Muscle of leg (tissue), 11 donors: ENCODE data around the gene RBPJ. TPM values are rescaled to one million over a fixed set of nuclear protein-coding genes. Genes with fewer than 3 reads are reported as not detected.
A peak's percentile ranks its signal among the peaks of the same experiment; 100 is the strongest.

Experiments used
- DNase-seq: peaks from one replicate; pipeline ENCODE4 v3.0.0; 2013
- H3K27ac ChIP-seq: one replicate; pipeline ENCODE4 v1.5.1; 2013; ENCODE audit warnings: mild to moderate bottlenecking, low read length, control low read depth
- H3K27me3 ChIP-seq: one replicate; pipeline ENCODE4 v1.6.1; 2013; ENCODE audit warnings: low read length; ENCODE audit not compliant: control insufficient read depth, insufficient read depth
- H3K36me3 ChIP-seq: one replicate; pipeline ENCODE4 v1.6.1; 2013; ENCODE audit warnings: low read length; ENCODE audit not compliant: control insufficient read depth, insufficient read depth
- H3K4me1 ChIP-seq: one replicate; pipeline ENCODE4 v1.6.1; 2013; ENCODE audit warnings: low read length; ENCODE audit not compliant: control insufficient read depth, insufficient read depth
- H3K4me3 ChIP-seq: one replicate; pipeline ENCODE4 v1.5.1; 2013; ENCODE audit warnings: low read length, control low read depth
- H3K9me3 ChIP-seq: replicated peaks from 2 replicates; pipeline ENCODE4 v1.6.1; 2013; ENCODE audit warnings: low read depth, low read length; ENCODE audit not compliant: control insufficient read depth
- WGBS: methylation state at CpG from one replicate; pipeline ENCODE4 v1.1.5; 2013; ENCODE audit warnings: missing lambda C conversion rate; ENCODE audit not compliant: insufficient coverage; 5-methylcytosine and 5-hydroxymethylcytosine counted together
- polyA plus RNA-seq, 8 donors: library from polyadenylated mRNA; unstranded; fragments of 120-200 nt; gene quantifications; one replicate each; pipeline versions ENCODE4 v1.2.1 to v1.2.3, GENCODE V29; 2013; ENCODE audit warnings: inconsistent platforms in 1 of 8, low replicate concordance in 1 of 8; ENCODE audit not compliant: insufficient read length in 8 of 8, insufficient read depth in 1 of 8
- total RNA-seq: library from RNA; stranded (reverse); fragments of 120-200 nt; gene quantifications from one replicate; pipeline ENCODE4 v1.2.4, GENCODE V29; 2013

Gene RBPJ
- total and polyA plus RNA-seq, 9 donors, result 58.8 to 85.9 (median 69.6) TPM

GRCh38 chr4:26285272-26285671 is 35.5 kb upstream of the RBPJ start:
- Histone ChIP-seq H3K9me3 (no peaks in the 10 kb centered on the region), H3K4me1 (peaks cover 8% of the 10 kb centered on the region), H3K4me3 (no peak overlapping the region), H3K36me3 (no peaks in the 10 kb centered on the region), H3K27ac (no peak overlapping the region), H3K27me3 (no peaks in the 10 kb centered on the region)
- DNase-seq, result no peak
- 97% methylated on average over 3 of the region's 4 CpGs for WGBS

DNA sequence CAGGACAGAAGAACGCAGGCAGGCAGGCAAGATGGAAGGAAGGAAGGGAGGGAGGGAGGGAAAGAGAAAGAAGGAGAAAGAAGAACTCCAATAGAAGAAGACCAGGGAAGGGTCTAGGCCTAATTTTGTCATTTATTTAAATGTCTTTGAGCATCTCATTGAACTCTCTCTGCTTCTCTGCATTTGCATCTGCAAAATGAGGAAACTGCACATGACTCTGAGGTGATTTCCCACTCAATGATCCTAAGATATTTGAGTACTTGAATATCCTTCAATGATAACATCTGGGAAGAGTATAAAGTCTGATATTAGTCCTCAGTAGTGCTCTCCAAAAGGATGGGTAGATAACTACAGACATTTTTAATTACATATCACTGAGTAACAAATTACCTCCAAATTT is 33.1 kb upstream of the RBPJ start:
- H3K27ac ChIP-seq, result peak overlapping the region; percentile 35
- H3K4me3 ChIP-seq, result no peak overlapping the region
- peaks cover 9% of the 10 kb centered on the region for H3K4me1 ChIP-seq
- WGBS, result 80% methylated on average over 1 of the region's 1 CpG
- H3K27me3 ChIP-seq, result no peaks in the 10 kb centered on the region
- H3K36me3 ChIP-seq, result no peaks in the 10 kb centered on the region
- no peak for DNase-seq
- H3K9me3 ChIP-seq, result no peaks in the 10 kb centered on the region

DNA sequence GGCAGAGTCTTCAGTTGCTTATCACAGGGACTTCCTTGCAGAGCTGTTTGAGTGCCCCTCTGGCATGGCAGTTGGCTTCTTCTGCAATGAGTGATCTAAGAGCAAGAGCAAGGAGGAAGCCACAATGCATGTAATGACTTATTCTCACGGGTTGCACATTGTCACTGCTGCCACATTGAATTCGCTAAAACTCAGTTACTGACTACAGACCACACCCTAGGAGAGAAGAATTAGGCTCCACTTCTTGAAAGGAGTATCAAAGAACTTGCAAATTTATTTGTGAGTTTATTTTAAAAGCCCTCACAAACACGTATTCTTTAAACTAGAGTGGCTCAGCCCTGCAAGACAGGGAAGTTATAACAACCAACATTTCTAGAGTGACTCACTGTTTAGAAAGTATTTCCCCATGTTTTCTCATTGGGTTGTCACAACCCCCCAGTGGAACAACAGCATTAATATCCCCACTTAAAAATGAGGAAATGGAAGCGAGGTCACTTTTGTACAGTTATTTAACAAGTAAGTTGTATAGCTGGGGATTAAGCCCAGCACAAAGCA is 32.4 kb upstream of the RBPJ start:
- Histone ChIP-seq H3K36me3 (no peaks in the 10 kb centered on the region), H3K27ac (peak overlapping the region; percentile 35), H3K9me3 (no peaks in the 10 kb centered on the region), H3K27me3 (no peaks in the 10 kb centered on the region), H3K4me3 (no peak overlapping the region), H3K4me1 (peaks cover 9% of the 10 kb centered on the region)
- WGBS, result no CpG with 5 or more reads among the region's 4 CpGs
- peak; percentile 60 for DNase-seq

- Histone ChIP-seq H3K9me3 (no peaks in the 10 kb centered on the region), H3K4me1 (peaks cover 9% of the 10 kb centered on the region), H3K36me3 (no peaks in the 10 kb centered on the region), H3K4me3 (no peak overlapping the region), H3K27ac (no peak overlapping the region), H3K27me3 (no peaks in the 10 kb centered on the region)
- WGBS, result no CpG with 5 or more reads among the region's 4 CpGs
- DNase-seq, result no peak
Measured at GRCh38 chr4:26289401-26289800, 31.4 kb upstream of the RBPJ start.

DNA sequence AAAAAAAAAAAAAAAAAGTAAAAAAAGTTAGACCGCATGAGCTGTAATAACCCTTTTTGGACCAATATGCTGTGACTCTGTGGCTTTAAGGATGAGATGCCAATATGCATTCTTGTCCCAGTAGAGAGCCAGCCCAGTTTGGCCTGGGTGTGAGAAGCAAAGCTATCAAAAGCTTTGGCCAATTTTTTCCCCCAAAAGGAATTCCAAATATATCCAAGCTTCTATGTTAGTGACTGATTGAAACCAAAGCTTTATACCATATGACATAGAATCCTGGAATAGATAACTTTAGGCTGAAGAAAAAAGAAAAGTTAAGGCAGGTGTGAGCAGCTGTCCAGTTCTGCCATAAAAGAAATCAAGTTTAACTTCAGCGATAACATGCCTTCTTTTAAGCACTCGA is 30.5 kb upstream of the RBPJ start:
- H3K27me3 ChIP-seq, result no peaks in the 10 kb centered on the region
- H3K4me3 ChIP-seq, result no peak overlapping the region
- no peaks in the 10 kb centered on the region for H3K9me3 ChIP-seq
- H3K4me1 ChIP-seq, result peaks cover 9% of the 10 kb centered on the region
- peak; percentile 78 for DNase-seq
- H3K27ac ChIP-seq, result no peak overlapping the region
- no CpG with 5 or more reads among the region's 3 CpGs for WGBS
- H3K36me3 ChIP-seq, result no peaks in the 10 kb centered on the region

DNA sequence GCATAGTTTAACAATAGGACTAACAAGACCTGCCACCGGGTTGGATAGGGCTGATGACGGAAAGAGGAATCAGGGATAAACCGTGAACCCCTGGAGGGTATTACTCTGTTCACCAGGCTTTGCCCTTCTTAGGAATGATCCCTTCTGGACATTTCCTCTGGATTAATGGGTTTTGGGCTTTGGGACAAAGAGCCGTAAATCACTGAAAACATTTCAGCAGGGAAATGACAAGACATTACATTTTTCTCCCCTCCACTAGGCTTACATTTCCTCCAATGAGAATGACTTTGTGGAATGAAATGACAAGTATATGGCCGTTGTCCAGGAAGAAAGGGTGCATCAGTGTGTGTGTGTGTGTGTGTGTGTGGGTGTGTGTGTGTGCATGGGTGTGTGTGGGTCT is 25.9 kb upstream of the RBPJ start:
- no peak for DNase-seq
- peaks cover 8% of the 10 kb centered on the region for H3K4me1 ChIP-seq
- no peak overlapping the region for H3K27ac ChIP-seq
- H3K36me3 ChIP-seq, result no peaks in the 10 kb centered on the region
- no peak overlapping the region for H3K4me3 ChIP-seq
- no peaks in the 10 kb centered on the region for H3K9me3 ChIP-seq
- WGBS, result 68% methylated on average over 3 of the region's 5 CpGs
- no peaks in the 10 kb centered on the region for H3K27me3 ChIP-seq

- no peak for DNase-seq
- no peaks in the 10 kb centered on the region for H3K36me3 ChIP-seq
- no peak overlapping the region for H3K27ac ChIP-seq
- H3K4me3 ChIP-seq, result no peak overlapping the region
- H3K9me3 ChIP-seq, result no peaks in the 10 kb centered on the region
- no peaks in the 10 kb centered on the region for H3K27me3 ChIP-seq
- no CpG with 5 or more reads among the region's 2 CpGs for WGBS
- H3K4me1 ChIP-seq, result peaks cover 2% of the 10 kb centered on the region
Measured at GRCh38 chr4:26296021-26296420, 24.8 kb upstream of the RBPJ start.

DNA sequence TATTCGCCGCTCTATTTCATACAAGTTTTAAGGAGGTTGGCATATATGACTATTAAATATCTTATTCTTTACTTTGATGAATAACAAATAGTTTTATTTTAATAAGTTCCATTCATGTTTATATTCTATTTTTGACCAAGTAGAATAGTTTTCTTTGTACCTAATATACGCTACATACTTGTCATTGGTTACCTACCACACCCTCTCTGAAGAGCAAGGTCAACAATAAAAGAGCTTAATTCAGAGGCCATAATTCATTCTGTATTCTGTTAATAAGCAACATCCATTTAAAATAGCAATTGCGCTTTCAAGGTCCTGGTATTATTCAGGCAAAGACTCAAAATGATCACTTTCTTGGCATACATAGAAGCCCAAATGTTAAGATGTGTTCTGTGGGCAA is 24.3 kb upstream of the RBPJ start:
- Histone ChIP-seq H3K27ac (no peak overlapping the region), H3K27me3 (no peaks in the 10 kb centered on the region), H3K4me1 (peaks cover 2% of the 10 kb centered on the region), H3K9me3 (no peaks in the 10 kb centered on the region), H3K36me3 (no peaks in the 10 kb centered on the region), H3K4me3 (no peak overlapping the region)
- no peak for DNase-seq
- no CpG with 5 or more reads among the region's 4 CpGs for WGBS

- DNase-seq, result no peak
- Histone ChIP-seq H3K4me1 (peaks cover 2% of the 10 kb centered on the region), H3K9me3 (no peaks in the 10 kb centered on the region), H3K36me3 (no peaks in the 10 kb centered on the region), H3K4me3 (no peak overlapping the region), H3K27me3 (no peaks in the 10 kb centered on the region), H3K27ac (no peak overlapping the region)
- 100% methylated on average over 1 of the region's 7 CpGs for WGBS
Measured at GRCh38 chr4:26297219-26297618, 23.6 kb upstream of the RBPJ start.

DNA sequence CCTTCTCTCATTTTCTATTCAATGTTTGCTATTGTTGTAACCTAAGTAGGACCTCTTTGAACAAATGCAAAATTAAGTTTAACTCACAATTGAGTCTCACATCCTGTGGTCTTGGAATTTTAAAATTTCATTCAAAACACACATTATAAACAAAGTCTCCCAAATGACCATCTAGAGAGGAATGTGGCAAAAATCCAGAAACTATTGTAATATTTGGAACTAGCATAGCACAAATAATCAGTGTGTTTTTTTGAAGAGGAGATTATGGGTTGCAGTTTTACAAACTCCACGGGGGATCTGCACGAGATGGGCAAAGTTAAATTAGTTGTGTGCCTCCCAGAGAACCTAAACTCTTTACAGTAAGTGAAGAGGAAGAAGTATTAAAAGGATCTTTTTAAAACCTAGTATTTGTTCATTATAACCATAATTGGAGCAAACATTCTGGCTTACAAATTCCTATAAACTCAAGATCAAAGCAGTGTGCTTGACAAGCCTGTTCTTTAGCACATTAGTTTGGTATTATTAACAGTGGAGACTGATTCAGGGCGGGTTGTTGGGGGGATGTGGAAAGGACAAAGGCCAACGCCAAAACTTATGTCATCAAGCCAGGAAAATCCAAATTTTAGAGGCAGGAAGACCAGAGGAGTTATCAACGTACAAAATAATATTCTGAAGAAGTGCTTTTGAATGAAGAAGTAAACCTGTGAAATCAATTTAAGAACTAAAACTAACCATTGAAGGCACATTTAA is 22.4 kb upstream of the RBPJ start:
- Histone ChIP-seq H3K27ac (peak overlapping the region; percentile 57), H3K9me3 (no peaks in the 10 kb centered on the region), H3K36me3 (no peaks in the 10 kb centered on the region), H3K27me3 (no peaks in the 10 kb centered on the region), H3K4me1 (peaks cover 2% of the 10 kb centered on the region), H3K4me3 (no peak overlapping the region)
- DNase-seq, result peak; percentile 81
- no CpG with 5 or more reads among the region's 5 CpGs for WGBS
